ENCODE measurements around the gene DDX42.

Gene DDX42

DNA sequence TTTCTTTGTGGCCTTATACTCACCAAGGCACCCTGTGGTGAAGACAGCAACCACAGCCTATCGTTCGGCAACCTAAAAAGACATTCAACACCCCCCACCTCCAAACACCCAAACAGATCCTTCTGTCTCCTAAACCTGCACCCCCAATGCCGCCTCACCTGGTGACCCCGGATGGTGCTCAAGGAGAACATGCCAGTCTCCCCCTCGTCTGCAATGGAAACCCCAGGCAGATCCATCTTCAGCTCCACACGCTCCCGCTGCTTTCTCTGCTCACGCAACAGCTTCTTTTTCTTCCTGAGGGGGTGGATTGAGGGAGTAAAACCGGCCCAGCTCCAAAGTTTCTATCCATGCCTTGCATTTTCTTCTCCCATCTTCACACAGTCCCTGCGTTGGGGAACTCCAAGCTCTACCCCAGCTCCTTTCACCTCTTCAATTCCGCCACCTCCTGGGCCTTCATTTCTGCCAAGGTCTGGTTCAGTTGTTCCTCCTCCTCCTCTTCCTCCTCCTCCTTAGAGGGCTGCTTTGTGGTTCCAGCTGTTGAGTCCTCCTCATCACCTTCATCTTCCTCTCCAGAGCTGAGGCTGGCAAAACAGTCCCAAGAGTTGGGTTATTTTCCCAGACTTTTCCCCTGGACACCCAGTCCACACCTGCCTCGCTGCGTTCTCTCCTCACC lies 49.8 kb downstream of the DDX42 start:
- no peak for DNase-seq

DNA sequence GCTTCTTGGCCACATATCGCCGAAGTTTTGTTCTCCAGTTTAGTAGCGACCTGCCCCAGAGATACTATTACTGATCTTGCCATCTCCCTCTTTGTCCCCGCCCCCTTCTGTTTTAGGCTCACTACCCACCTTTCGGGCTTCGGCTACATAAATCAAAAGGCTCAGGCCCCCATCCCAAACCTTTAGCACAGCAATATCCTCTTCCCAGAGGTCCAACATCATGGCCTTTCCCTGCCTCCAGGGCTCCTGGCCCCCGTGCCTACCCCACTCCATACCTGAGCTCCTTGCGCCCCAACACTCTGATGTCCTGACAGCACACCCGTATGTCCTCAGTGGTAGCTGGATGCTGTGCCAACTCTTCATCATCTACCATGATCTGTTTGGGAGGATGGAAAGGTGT lies 50.4 kb downstream of the DDX42 start:
- DNase-seq: no peak

DNA sequence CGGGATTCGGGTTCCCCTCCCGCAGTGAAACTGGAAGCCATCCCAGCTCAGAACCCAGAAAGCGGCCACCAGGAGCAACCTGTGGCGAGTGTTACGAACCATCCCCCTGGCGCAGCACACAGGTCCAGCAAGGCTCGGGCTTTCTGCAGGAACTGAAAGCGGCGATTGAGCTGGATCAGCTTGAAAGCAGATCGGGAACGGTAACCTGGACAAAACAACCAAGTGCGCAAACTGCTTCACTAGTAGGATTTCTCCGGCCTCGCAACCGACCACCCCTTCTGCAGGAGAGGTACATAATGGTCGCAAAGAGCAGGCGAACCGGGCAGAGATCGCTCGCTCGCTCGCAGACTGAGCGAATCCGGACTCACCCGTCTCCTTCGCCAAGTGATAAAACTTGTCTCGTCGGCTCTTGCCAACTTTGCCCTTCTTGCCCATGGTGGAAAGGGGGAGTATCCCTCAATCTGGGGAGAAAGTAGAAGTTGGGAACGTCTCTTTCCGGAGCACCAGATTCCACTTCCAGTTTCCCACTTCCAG lies 52.6 kb downstream of the DDX42 start:
- DNase-seq: no peak

DNA sequence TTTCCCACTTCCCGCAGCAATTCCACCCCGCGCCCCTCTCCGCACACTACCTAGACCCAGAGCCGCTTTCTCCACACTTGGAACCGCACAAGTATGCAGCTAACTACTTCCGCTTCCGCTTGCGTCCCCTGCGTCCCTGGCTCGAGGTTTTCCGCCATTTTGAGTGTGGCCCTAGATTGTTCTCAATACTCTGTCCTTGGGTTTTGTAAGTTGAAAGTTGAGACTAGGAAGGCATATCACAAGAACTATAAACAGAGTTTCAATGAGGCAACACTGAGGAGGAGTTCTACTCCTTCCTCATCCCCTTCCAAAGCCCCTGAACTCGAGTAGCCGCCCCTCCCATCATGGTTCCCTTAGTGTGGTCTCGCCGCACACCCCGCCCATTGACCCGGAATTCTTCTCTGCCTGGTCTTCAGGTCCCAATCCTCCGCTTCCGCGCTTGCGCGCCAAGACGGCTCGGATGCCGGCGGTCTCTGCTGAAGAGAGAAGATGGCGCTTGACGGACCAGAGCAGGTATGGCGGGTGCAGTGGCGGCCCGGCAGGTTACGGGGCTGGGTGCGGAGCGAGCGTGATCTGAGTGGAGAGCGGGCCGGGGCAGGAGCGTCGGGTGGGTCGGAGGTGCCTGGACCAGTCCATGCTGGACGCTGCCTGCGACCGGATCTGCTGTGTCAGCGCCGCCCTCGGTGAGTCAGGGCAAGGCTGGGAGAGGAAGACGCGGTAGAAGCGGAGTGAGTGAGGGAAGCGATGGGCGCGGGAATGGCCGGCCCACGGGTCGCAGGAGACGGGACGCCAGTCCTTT lies 53.2 kb downstream of the DDX42 start, which contains the start of the genes FTSJ3 and PSMC5:
TSS of gene FTSJ3 (minus strand) at position 662 of the 799 bp plus-strand sequence. CDS start 761 bp downstream, outside the sequence.
TSS of gene PSMC5 (plus strand) at position 430 of the 799 bp plus-strand sequence. CDS start at position 490, 60 bp downstream.
- DNase-seq: peak; percentile 97

DNA sequence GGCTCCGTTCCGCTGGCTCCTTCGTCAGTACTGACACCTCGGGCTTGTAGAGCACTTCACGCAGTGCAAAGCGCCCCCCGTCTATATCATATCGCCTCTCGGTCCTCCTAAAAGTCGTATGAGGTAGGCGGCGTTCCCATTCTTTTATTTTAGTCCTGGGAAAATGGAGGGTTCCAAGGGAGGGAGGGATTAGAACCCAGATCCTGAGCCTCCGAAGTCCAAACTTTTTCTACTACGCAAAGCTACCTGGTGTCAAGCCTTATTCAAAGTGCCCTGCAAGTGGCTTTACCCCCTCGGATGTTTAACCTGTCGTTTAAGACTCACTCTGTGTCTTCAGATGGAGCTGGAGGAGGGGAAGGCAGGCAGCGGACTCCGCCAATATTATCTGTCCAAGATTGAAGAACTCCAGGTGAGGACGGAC lies 53.8 kb downstream of the DDX42 start:
- no peak for DNase-seq

DNA sequence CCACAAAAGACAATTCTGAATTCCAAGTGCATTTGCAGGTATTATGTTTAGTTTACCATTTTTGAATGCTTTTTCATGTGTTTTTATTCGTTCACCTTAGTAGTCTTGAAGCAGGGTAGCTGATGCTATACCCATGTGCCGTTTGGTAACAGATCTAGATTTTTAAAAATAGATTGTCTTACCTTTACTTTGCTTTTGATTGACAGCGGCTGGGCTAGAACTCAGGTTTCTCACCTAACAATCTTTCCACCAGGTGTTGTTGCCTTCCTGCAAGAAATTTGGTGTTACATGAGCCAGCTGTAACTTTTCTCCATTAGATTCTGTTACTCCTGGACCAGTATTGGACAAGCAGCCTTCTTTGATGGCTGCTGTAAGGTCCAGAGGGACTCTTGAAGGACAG lies 55.0 kb downstream of the DDX42 start:
- no peak for DNase-seq

DNA sequence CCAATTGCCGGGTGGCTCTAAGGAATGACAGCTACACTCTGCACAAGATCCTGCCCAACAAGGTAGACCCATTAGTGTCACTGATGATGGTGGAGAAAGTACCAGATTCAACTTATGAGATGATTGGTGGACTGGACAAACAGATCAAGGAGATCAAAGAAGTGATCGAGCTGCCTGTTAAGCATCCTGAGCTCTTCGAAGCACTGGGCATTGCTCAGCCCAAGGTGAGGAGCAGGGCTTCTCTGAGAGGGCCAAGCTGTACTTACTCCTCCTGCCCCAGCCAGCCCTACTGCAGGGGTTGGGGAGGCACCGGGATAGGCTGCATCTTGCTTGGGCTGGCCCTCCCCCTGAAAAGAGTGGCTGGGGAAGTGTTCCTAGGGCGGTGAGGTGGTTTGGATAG lies 56.3 kb downstream of the DDX42 start:
- DNase-seq: no peak

DNA sequence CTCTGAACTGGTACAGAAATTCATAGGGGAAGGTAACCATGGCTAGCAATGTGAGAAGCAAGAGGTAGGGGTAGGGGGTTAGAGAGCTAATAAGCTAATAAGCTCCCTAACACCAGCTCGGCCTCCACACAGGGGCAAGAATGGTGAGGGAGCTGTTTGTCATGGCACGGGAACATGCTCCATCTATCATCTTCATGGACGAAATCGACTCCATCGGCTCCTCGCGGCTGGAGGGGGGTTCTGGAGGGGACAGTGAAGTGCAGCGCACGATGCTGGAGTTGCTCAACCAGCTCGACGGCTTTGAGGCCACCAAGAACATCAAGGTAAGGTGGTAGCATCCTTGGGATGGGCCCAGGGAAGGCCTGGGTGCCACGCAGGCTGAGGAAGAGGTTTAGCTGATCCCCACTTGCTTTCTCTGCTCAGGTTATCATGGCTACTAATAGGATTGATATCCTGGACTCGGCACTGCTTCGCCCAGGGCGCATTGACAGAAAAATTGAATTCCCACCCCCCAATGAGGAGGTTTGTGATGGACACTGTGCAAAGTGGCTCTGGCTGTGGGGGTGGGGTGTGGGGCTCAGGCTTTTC lies 57.0 kb downstream of the DDX42 start:
- no peak for DNase-seq

DNA sequence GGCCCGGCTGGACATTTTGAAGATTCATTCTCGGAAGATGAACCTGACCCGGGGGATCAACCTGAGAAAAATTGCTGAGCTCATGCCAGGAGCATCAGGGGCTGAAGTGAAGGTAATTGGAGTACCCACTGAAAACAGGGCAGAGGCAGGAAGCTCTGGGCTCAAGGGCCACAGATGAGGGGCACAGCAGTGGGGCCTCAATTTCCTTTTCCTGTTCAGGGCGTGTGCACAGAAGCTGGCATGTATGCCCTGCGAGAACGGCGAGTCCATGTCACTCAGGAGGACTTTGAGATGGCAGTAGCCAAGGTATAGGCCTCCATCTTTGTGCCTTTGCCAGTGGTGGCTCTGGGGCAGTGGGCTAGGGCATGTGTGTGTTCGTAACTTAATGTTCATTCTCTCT lies 57.5 kb downstream of the DDX42 start:
- no peak for DNase-seq

DNA sequence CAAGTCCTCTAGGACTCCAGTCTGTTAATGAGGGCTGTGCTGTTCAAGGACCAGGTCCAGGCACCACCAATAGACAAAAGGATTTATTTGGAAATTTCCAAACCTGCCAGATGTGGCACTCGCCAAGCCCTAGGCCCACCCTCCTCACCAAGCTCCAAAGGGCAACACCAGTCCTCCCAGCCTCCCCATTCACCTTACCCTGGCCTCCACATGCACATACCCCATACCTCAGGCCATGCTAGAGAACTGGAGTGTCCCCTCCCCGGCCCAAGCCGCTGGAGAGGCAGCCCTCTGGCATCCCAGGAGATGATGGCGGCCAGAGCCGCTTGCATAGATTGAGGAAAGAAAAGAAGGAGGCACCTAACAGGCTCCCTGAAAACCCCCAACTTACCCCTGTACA lies 58.0 kb downstream of the DDX42 start:
- no peak for DNase-seq

DNA sequence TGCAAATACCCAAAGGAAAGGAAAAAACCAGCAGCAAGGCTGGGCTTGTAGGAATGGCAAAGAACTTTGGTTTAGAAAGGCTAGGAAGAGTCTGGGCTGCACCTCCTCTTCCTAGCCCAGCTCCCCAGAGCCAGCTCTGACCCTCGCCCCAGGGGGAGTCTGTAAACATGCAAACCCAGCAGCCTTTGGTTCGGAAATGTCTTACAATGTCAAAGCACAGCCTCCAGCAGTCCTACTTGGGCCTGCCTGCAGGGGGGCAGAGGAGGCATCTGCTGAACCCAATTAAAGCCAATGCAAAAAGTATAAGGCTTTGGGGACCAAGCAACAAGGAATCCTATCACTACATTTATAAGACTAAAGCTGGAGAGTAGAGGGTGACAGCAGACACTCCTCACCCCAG lies 58.5 kb downstream of the DDX42 start:
- no peak for DNase-seq

DNA sequence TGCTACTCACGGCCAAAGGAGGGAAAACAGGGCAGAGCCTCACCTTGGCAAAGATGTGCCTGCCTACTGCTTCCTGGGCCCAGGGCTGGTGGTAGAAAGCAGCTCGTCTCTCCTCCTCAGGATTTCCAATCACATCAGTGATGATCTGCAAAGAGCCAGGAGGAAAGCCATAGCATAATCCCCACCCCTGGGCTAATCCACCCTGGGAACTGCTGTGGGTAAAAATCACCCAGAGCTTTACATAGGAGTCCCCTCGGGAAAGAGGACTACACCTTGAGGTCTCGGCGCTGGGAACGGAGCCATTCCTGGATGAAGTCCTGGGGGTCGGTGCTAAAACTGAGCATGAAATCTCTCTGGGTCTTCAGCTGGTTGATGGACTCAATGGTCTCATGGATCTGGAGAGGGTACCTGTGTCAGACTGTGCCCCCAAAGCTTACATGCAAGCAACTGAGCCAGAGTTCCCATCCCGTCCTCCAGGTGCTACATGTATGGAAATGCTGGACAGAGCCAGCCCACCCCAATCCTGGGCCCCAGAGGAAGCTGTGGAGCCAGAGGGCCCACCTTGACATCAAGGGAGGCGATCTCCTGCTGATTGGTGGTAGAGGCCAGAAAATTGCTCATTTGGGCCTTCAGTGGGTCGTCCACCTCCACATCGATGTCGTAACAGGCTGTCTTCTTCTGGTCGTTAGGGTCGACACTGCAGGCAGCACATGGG lies 59.2 kb downstream of the DDX42 start:
- DNase-seq: no peak

DNA sequence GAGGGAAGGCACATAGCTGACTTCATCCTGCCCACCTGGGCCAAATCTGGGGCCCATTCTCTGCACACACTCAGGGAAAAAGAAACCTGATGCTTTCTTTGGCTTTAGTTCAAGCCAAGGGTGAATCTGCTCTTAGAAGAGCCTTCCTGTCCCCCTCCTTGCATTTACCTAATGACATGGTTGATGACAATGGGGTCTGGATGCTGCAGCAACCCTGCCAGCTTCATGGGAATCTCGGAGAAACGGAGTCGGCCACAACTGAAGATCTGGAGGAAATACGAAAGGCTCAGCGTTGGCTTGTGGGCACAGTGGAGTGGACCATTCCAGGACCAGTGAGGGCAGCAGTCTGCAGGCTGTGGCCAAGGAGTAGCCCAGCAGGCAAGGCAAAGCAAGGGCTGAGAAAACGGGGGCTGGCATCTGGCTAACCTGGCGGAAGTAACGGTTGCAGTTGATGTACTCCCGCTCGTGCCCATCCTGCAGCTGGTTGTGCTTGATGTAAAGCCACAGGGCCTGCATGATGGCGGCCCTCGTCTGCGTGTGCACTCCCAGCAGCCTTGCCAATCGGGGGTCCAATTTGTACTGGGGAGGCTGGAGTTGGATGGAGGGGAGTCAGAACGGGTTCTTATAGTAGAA lies 59.9 kb downstream of the DDX42 start:
- DNase-seq: no peak

DNA sequence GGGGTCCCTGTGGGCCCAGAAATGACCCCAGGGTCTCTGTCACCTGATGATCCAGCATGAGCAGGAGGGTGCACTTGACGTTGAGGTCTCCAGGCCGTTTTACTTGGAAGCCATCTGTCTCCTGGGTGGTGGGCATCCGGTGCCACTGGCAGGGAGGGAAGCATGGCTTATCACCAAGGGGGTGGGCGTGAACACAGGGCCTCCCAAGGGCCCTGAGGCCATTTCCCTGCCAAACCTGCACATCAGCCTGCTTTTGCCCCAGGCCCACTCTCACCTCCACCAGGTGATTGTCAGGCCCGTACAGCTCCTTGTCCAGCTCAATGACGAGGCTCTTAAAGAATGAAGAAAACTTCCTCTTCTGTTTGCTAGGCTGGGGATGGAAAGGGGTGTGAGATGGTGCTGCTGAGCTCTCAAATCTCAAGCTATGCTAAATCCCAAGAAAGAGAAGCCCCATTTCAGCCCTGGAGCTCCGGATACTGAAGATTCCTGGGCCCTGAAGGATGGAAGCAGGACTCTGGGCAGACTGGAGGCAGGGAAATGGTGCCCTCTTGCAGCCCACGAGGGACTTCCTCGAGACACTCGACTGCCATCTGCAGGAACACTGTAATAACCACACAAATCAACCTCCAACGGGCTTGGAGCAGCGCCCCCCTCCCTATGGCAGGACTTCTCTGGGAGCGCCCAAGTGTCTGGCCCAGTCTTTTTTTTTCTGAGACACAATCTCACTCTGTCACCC lies 60.6 kb downstream of the DDX42 start:
- peak; percentile 64 for DNase-seq

DNA sequence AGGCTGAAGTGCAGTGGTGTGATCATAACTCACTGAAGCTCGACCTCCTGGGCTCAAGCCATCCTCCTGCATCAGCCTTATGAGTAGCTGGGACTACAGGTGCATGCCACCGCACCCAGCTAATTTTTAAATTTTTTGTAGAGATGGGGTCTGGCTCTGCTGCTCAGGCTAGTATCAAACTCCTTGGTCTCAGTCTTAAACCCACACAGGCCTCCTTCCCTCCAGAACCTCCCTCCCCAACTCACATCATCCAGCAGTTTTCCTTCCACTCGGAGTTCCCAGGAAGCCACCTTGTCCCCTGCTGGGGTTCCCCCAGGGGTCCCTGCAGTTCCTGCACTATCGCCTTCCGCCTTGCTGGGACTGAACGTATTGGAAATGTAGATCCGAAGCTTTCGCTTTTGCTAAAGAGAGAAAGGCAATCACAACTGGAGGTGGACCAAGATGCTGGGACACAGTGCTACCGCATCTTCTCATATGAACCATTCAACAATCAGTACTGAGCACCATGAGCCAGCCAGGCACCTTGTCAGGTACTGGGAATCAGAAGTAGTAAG lies 61.3 kb downstream of the DDX42 start:
- no peak for DNase-seq

DNA sequence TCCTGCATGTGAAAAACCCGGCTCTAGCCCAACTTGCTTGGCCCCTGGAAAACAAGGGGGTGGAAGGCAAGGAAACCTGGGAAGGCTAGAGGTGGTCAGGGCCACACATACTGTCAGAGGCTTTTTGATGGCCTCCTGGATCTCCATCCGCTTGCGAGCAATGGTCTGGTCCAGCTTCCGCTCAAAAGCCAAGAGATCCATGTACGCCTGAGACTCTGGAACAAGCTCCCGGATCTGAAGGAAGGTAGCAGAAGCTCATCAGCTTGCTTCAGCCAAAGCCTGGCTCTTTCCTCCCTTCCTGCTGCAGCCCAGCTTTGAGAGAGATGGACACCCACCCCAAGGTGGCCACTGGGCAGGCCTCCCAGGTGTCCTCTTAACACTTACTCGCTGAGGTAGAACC lies 62.8 kb downstream of the DDX42 start:
- DNase-seq: no peak

DNA sequence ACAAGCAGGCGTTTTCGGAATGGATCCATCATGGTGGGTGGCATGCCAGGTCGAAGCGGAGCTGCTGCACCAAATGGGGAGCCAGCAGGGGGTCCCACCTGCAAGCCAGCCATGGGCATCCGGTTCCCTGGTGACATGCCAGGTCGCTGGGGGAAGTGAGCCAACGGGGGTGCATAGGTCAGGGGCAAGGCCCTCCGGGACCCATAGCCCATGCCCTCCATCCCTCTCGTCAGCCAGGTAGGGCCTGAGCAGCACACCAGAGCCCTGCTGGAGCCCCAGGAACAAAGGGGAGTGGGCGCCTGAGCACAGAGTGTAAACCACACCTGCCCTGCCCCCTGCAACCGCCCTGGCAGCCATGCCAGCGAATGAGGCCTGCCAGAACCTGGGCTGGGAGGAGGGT lies 63.5 kb downstream of the DDX42 start:
- DNase-seq: no peak

DNA sequence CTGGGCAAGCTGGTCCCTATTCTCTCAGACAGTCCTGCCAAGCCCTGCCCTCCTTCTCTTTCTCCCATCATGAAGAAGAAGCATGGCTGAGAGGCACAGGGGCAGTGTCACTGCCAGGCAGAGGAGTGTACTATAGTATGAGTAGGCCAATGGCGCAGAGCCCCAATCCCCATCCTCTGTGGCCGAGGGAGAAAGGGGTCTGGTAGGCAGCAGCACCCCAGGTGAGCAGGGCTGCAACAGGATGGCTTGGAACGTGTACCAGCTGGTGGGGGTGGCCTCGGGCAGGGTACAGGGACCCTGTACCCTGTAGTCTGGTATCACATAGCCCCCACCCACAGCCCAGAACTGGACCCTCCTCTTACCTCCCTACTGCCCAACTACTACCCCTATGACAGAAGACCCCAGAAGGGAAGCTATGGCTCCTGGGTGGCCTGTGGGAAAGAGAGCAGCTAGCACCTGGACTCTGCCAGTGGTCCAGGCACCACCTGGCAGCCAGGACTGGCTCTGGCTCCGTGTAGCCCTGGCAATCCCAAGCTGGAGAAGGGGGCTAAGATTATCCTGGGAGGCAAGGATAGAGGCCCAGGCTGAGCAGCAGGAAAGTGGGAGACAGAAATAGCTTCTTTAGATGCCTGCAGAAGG lies 64.1 kb downstream of the DDX42 start:
- no peak for DNase-seq

DNA sequence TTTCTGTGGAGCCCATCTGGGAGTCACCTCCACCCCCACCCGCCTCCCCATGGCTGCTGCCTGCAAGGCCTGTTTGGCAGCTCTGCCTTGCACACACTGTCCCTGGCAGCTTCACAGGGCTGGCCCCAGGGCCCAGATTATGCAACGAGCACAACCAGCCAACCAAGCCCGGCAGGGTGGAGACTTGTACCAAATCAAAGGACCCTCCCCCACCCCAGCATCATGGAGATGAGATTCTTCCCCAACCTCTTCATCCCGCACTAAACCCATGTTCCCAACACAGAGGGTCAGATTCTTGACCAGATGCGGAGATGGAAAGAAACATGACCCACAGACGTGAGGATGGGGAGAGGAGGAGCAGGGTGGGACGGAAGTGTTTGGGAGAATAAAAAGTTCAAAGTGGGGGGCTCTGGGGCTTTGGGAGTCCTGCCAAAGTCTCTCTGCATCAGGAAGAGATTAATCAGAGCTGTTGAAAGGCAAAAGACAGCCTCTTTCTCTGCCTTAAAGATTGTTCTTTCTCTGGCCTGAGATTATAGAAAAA lies 64.7 kb downstream of the DDX42 start:
- DNase-seq: peak; percentile 78

DNA sequence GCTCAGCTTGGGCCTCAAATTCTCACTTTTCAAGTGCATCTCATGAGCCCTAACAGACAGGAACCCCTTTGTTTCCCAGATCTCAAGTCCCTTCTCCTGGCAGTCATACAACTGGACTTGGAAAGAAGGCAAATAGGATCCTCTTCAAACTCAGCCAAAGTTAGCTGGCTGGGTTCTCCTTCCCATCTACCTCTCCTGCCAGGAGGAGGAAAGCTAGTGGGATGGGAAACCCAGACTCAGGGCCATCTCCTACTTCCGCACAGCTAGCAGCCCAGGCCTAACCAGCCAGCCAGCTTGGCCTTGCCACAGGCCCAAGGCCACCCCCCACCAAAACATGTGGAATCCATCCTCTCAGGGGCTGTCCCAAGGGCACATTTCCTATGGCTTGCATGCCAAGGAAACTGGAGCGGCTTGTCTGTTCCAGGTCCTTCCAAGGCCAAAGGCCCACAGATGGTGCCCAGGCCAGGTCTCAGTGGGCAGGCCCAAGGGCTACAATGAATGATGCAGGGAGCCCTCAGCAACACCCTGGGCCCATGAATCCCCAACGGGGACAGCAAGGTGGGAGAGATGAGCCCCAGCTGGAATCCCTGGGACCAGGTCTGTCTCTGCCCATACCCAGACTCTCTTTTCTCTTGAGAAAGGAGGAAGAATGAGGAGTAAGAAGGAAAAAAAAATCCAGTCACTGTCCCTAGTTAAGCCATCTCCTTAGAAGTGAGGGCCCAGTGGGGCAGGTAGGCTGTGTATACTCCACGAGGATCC lies 66.8 kb downstream of the DDX42 start:
- no peak for DNase-seq
